NCI-H1694 treated with DMSO at 0.1 percent for 48 hours (cell line): ENCODE results near the gene ZSWIM3.
A peak's percentile ranks its signal among the peaks of the same experiment; 100 is the strongest.
"Not testable (repeated sequence)": the region's sequence is repeated elsewhere in the genome, so short reads cannot be mapped to it uniquely, and the experiment has no call there.

Source experiments
- DNase-seq: peaks from one replicate; lab custom pipeline; 2025; lab: John Stamatoyannopoulos, UW

ZSWIM3 gene

DNA sequence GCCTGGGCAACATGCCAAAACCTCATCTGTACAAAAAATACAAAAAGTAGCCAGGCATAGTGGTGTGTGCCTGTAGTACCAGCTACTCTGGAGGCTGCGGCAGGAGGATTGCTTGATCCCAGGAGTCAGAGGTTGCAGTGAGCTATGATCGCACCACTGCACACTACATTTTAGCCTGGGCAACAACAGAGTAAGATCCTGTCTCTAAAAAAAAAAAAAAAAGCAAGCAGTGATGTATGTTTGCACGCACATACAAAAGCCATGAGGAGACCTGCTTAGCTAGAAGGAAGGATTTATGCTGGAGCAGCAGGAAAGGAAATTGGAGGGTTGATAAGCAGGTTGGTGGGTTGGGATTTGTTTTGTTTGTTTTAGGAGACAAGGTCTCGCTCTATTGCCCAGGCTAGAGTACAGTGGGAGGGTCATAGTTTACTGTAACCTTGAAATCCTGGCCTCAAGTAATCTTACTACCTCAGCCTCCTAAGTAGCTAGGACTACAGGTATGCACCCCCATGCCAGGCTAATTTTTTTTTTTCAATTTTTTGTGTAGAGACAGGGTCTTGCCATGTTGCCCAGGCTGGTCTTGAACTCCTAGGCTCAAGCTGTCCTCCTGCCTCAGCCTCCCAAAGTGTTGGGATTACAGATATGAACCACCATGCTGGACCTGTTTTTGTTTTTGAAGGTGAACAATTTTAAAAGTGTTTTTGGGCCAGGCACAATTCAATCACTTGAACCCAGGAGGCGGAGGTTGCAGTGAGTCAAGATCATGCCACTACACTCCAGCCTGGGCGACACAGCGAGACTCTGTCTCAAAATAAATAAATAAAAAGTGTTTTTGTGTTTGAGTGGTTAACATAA lies 4.0 kb downstream of the ZSWIM3 start:
- no peak for DNase-seq

DNA sequence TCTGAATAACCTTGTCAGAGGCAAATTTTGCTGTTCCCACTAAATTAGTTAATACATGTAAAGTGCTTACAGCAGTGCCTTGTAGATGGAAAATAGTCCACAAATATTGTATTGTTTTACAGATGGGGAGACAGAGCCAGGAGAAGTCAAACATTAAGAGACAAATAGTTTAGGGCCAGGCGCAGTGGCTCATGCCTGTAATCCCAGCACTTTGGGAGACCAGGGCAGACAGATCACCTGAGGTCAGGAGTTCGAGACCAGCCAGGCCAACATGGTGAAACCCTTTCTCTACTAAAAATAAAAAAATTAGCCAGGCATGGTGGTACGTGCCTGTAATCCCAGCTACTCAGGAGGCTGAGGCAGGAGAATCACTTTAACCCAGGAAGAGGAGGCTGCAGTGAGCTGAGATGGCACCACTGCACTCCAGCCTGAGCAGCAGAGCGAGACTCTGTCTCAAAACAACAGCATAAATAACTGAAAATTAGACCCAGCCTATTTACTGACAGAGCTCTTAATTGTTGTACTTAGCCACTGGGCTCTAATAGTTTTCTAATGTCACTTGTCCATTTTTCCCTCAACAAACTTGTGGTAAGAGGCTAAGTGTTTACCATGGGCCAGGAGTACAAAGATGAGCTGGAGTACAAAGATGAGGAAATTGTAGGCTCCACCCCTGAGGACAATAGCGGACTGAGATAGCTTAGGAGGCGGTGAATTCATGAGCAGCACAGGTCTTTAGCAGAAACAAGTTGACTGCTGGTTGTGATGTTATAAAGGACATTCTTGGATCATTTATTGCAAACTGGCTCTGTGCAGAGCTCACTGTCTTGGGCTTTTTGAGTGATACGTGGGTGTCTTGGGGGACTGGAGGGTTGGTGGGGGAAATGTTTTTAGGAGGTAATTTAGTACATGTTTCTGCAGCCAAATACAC lies 6.4 kb downstream of the ZSWIM3 start:
- no peak for DNase-seq

DNA sequence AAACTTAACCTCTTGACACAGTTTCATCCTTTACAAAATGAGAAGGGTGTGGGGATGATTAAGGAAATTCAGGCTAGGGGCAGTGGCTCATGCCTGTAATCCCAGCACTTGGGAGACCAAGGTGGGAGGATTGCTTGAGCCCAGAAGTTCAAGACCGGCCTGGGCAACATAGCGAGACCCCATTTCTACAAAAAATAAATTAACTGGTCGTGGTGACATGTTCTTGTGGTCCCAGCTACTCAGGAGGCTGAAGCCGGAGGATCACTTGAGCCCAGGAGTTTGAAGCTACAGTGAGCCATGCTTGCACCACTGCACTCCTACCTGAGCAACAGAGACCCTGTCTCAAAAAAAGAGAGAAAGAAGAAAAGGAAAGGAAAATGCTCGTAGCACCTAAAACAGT lies 9.0 kb downstream of the ZSWIM3 start:
- no peak for DNase-seq

DNA sequence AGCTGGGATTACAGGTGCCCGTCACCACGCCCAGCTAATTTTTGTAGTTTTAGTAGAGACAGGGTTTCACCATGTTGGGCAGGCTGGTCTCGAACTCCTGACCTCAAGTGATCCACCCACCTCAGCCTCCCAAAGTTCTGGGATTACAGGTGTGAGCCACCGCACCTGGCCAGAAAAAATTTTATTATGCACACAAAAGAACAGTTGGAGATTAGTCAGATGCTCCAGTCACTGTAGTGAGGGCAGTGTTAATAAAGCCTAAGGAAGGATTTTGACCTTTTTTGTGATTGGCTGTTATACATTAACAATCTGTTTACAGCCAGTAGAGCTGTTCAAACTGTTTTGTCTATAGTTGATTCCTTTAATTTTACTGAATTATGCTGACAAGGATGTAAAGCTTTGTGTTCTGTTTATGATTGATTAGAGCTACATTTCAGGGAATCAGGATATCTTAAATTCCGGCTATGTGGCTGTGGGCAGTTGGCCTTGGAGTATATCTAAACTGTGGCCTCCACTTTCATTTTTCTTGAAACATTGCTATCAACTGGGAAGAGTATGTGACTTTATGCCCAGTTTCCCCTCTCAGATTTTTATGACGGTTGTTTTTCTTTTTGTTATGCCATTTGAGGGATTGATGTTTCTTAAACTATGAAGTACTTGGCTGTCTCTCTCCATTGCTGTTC lies 9.9 kb downstream of the ZSWIM3 start:
- no peak for DNase-seq

DNA sequence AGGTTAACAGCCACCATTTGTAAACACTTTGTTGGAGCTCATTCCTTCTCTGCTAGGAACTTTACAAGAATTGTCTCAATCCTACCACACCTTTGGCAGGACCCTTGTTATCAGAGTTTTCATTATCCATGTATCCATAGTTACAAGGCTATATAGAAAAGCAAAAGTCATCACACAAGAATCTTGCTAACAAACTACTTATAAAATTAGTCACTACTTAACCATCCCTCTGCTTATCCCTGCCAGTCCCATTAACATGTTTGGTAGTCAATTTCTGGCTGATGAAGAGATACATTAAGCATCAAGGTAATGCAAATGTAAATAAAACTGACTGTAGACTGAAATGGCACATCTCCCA lies 10.4 kb downstream of the ZSWIM3 start:
- no peak for DNase-seq

DNA sequence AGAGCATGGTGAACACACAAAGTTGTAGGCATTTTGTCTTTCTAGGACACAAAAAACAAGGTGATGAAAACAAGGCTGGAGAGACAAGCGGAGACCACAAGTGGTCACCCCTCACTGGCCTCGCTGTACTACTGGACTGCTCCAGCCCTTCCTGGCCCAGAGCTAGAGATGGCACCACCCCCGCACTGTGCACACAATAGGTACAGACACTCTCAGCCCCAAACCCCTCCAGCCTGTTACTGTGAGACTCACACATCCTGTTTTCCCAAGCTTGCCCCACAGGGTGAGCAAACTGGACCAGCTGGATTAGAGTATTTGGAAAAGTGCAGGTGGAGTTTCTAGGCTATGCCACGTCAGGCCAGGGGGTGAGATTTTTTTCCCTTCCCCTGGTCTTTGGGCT lies 15.2 kb downstream of the ZSWIM3 start:
- no peak for DNase-seq

DNA sequence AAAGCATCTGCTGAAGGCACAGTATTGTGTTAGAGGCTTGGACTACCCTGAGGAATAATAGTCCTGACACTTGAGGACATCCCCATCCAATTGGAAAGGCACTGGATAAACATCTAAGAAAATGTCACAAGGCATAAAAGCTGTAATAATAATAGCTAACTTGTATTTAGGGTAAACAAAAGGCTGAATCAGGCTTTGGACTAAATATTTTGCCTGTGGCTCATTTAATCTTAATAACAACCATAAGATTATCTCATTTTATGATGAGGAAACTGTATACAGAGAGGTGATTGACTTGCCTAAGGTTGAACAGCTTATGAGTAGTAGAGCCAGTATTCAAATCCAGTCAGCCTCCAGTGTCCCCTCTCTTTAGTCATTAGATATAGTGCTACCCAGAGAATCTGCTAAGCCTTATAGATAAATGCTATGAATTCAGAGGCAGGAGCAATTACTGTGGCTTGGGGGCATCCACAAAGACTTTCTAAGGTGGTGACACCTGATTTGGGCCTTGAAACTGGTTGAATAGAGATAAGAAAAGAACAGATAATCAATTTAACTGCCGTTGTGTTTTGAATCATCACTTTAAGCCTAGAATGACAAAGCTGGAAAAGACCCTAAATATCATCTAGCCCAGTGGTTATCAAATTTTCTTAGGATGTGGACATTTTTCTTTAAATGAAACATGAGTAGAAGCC lies 16.1 kb downstream of the ZSWIM3 start:
- DNase-seq: no peak

DNA sequence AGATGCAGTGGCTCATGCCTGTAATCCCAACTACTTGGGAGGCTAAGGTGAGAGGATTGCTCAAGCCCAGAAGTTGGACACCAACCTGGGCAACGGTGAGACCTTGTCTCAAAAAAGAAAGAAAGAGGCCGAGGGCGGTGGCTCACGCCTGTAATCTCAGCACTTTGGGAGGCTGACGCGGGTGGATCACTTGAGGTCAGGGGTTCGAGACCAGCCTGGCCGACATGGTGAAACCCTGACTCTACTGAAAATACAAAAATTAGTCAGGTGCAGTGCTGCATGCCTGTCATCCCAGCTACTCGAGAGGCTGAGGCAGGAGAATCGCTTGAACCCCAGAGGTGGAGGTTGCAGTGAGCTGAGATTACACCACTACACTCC lies 16.7 kb downstream of the ZSWIM3 start:
- not testable (repeated sequence) for DNase-seq

DNA sequence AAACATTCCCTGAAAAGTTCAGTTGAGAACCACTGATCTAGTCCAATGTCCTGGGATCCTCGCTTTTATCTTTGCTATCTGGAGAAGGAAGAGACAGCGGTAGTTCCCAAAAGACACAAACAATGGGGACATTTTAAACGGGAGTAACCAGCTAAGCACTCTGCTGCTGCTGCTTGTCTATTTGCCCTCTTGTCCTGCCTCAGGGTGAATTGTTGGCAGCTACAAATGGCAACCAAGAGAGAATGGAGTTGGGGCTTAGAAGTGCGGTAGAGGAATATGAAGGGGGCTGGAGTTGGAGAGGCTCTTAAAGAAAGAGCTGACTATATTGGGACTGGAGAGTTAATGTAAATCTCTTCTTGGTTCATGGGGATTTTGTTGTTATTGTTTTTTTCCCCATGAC lies 17.2 kb downstream of the ZSWIM3 start:
- DNase-seq: no peak

DNA sequence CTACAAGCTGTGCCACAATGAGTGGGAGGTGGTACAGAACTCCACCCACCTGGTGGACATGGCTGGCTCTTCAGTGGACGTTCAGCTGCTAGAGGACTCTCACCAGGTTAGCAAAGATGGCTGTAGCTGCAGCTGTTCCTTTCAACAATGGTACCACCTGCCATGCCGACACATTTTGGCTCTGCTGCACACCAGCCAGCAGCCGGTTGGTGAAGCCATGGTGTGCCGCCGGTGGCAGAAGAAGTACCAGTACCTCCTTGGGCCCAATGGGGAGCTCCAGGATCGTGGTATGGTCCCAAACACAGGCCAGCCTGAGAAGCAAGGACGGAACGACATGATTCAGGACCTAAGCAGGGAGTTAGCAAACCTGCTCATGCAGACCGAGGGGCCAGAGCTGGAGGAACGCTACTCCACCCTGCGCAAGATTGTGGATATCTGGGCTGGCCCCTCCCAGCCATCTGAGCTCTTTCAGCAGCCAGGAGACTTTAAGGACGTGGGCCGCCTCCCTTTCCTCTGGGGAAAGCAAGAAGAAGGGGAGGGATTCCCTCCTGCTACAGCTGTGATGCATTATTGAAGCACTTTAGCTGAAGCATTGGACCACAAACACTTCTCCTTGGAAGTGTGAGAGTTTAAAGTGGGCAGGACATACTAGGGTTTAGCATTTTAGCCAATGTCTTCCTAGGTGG lies 20.8 kb downstream of the ZSWIM3 start:
- no peak for DNase-seq

DNA sequence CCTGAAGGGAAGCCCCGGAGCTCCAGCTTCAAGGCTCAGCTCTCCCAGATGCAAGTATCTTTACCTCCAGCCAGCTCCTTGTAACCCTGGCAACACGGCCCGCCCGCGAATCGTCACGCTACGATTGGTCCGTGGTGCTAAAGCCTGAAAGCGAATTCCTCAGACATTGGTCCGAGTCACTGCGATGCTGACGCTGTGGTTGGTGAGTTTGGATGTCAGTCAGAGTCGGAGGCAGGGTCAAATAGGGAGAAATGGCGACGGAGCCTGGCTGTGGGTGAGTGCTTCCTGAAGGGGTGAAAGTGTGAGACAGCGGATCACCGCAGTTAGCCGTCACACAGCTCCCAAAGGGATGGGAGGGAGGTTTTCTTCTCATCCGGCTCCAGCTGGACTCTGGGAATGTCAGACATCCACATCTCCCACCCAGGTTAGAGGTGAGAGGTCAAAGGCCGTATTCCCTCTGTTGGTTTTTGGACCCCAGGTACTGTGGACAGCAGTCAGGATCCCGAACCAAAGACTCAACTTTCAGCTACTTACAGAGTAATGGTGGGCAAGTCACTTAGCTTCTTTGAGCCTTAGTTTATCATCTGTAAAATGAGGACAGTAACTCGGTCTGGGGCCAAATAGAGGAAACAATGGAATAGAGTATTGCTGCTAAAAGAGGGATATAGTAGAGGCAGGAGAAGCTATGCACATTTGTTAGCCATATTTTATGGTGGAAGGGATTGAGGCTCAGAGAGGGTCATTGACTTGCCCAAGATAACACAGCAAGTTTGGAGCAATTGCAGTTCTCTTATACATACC lies 23.8 kb downstream of the ZSWIM3 start, which contains the start of gene ZSWIM1:
Gene ZSWIM1 (plus strand): TSS at position 240 of the 801 bp plus-strand sequence. CDS start 1,366 bp downstream, outside the sequence.
- DNase-seq: peak; percentile 94

DNA sequence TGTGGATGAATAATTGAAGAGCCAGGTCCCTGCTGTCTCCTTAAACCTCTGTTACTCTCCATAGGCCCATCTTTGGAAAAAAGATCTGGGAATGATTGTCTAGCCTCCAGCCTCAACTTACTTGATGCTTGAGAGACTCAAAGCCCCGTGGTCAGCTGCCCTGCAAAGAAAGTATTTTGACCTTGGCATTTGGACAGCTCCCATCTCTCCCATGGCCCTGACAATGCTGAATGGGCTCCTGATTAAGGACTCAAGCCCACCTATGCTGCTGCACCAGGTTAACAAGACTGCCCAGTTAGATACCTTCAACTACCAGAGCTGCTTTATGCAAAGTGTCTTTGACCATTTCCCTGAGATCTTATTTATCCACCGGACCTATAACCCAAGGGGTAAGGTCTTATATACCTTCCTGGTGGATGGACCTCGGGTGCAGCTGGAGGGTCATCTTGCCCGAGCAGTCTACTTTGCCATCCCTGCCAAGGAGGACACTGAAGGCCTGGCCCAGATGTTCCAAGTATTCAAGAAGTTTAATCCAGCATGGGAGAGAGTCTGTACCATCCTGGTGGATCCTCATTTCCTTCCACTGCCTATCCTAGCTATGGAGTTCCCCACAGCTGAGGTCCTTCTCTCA lies 25.2 kb downstream of the ZSWIM3 start:
- DNase-seq: no peak

DNA sequence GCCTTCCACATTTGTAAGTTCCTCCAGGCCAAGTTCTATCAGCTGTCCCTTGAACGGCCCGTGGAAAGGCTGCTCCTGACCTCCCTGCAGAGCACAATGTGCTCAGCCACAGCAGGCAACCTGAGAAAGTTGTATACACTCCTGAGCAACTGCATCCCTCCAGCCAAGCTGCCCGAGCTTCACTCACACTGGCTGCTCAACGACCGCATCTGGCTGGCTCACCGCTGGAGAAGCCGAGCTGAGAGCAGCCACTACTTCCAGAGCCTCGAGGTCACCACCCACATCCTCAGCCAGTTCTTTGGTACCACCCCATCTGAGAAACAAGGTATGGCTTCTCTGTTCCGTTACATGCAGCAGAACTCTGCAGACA lies 25.7 kb downstream of the ZSWIM3 start:
- no peak for DNase-seq

DNA sequence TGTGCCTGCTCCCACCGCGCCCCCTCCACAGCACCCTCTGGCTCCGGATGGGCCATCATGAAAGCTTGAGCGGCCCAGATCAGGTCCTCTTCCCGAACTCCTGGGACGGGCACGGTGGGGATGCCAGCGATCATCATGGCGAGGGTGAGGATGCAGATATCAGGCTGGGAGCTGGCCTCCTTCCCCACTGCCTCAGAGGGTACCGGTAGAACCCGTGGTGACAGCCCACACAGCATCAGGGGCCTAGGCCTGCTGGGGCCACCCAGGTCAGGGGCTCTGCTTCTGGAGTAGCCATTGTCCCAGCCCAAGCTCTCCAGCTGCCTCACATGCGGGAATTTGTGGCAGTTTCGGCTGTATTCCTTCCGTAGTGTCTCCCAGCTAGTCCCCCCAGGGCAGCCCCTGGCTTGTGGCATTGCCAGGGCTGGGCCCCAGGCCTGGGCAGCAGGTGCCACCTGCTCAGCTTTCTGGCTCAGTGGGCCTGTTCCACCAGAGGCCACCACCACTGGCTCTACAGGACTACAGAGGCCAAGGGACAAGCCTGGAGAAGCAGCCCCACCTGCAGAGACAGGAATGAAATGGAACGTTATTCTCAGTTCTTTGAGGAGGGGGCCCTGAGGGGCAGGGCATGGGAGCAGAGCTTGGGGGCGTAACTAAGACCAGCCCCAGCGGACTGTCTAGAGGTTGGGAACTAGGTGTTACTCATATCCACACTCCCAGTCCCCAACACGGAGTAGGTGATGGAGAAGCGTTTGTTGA lies 29.4 kb downstream of the ZSWIM3 start:
- no peak for DNase-seq

DNA sequence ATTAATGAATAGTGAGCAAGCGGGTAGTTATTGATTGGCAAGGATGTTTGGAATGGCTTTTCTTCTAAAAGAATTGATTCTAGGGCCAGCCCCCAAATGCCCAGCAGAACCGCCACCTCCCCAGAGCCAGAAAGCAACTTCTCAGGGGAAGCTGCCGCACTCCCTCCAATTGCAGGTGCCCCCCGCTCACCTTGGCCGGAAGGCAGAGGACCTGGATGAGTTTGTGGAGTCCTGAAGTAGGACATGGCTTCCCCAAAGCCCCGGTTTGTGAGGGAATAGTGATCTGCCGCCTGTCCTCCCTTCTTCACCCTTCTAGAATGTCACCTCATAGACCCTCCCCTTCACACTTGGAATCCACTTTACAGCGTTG lies 29.9 kb downstream of the ZSWIM3 start, which contains the start of gene SPATA25:
Gene SPATA25 (minus strand): TSS at position 277 of the 370 bp plus-strand sequence. CDS start 32 bp downstream, at position 245.
- no peak for DNase-seq

DNA sequence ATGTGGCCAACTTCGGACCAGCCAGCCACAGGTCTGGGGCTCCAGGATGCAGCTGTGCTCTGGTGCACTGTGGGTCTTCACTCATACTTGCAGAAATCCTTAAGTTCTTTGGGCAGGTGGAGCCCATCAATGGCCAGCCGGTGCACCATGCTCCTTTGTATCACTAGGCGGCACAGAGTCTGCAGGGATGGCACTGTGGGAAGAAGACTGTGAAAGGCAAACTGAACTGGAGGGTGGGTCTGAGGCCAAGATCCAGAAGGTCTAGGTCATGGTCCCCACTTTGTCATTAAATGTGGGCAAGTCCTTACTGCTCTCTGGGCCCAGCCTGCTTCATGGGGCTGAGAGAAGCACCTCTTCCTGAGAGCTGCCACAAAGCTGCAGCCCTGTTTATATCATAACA lies 31.3 kb downstream of the ZSWIM3 start:
- no peak for DNase-seq

DNA sequence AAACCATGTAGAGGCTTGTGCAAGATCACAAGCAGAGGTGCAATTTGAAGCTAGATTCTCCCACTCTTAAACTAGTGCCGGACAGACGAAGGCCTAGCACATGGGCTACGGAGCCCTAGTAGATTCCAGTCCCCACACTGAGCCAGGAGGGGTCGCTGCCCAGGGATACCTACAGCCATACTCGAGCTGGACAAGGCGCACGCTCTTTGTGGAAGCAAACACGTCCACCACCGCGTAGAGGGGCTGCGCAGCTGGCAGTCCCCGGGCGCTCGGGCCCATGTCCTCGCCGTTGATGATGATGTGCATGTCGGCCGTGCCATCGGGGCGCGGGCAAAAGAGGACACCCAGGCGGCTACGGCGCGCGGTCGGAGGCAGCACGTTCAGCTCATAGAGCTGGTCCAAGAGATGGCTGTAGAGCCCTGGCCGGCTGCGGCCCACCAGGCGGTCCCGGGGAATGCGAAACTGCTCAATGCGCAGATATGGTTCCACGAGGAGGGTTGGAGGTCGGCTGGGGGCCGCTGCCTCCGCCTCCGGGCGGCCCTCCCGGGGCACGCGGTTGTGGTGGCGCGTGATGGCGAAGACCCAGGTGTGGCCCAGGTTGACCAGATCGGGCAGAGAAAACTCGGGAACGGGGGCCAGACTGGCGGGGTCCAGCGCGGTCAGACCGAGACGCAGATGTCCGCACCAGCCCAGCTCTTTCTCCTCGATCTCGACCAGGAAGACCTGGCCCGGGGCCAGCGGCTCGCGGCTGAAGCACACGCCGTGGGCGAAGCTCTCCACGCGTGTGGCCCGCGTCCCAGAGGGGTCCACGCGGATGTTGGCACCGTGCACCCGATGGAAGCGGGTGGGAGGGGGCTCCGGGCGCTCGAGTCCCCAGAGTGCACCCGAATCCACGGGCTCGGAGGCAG lies 32.9 kb downstream of the ZSWIM3 start:
- DNase-seq: peak; percentile 1
